Ishikawa (cell line): ENCODE measurements around the gene ZFY.

Source experiments
- CEBPB ChIP-seq: IDR thresholded peaks from 2 replicates; pipeline ENCODE4 v1.6.1; 2012
- EGR1 ChIP-seq: IDR thresholded peaks from 2 replicates; pipeline ENCODE4 v1.6.1; 2012
- EP300 ChIP-seq: IDR thresholded peaks from 2 replicates; pipeline ENCODE4 v1.6.1; 2012; ENCODE audit warnings: borderline replicate concordance
- FOXM1 ChIP-seq: IDR thresholded peaks from 2 replicates; pipeline ENCODE4 v1.6.1; 2012; ENCODE audit warnings: low read depth, borderline replicate concordance
- RAD21 ChIP-seq: IDR thresholded peaks from 2 replicates; pipeline ENCODE4 v1.6.1; 2012; ENCODE audit warnings: low read depth
- TAF1 ChIP-seq: IDR thresholded peaks from 2 replicates; pipeline ENCODE4 v1.6.1; 2012; ENCODE audit warnings: low read depth, mild to moderate bottlenecking
- TCF12 ChIP-seq: IDR thresholded peaks from 2 replicates; pipeline ENCODE4 v1.6.1; 2012; ENCODE audit warnings: low read depth
- YY1 ChIP-seq: IDR thresholded peaks from 2 replicates; pipeline ENCODE4 v1.6.1; 2012; ENCODE audit warnings: low read depth
- TF ChIP-seq, protein P1 (sequence below): IDR thresholded peaks from 2 replicates; pipeline ENCODE4 v1.6.1; 2012; ENCODE audit warnings: low read depth, mild to moderate bottlenecking
- TF ChIP-seq, protein P2 (sequence below): IDR thresholded peaks from 2 replicates; pipeline ENCODE4 v1.6.1; 2012

DNA sequence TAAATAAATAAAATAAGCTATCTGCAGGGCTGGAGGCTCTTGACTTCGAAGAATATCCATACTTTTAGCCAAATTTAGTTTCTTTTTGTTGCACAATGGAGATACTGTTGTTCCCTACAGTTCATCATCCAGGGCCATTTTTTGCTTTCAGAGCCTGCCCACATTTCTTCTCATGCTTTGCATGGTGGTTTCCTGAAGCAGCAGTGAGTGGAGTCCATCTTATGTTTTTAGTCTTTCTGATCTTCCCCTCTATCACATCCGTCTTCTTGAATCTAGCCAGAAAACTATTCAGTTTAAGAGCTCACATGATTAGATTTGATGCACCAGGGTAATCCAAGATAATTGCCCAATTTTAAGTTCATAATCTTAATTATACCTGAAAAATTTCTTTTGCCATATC is 19.6 kb downstream of the ZFY start:
- TF ChIP-seq TCF12: no peak
- TF ChIP-seq EP300: no peak
- TF ChIP-seq, protein P1, sequence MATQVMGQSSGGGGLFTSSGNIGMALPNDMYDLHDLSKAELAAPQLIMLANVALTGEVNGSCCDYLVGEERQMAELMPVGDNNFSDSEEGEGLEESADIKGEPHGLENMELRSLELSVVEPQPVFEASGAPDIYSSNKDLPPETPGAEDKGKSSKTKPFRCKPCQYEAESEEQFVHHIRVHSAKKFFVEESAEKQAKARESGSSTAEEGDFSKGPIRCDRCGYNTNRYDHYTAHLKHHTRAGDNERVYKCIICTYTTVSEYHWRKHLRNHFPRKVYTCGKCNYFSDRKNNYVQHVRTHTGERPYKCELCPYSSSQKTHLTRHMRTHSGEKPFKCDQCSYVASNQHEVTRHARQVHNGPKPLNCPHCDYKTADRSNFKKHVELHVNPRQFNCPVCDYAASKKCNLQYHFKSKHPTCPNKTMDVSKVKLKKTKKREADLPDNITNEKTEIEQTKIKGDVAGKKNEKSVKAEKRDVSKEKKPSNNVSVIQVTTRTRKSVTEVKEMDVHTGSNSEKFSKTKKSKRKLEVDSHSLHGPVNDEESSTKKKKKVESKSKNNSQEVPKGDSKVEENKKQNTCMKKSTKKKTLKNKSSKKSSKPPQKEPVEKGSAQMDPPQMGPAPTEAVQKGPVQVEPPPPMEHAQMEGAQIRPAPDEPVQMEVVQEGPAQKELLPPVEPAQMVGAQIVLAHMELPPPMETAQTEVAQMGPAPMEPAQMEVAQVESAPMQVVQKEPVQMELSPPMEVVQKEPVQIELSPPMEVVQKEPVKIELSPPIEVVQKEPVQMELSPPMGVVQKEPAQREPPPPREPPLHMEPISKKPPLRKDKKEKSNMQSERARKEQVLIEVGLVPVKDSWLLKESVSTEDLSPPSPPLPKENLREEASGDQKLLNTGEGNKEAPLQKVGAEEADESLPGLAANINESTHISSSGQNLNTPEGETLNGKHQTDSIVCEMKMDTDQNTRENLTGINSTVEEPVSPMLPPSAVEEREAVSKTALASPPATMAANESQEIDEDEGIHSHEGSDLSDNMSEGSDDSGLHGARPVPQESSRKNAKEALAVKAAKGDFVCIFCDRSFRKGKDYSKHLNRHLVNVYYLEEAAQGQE: no peak
- TF ChIP-seq, protein P2, sequence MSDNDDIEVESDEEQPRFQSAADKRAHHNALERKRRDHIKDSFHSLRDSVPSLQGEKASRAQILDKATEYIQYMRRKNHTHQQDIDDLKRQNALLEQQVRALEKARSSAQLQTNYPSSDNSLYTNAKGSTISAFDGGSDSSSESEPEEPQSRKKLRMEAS: no peak
- TF ChIP-seq RAD21: no peak
- no peak for TF ChIP-seq FOXM1
- no peak for TF ChIP-seq EGR1
- no peak for TF ChIP-seq CEBPB
- no peak for TF ChIP-seq TAF1
- TF ChIP-seq YY1: no peak
